NCI-H2107 (cell line): ENCODE results near the gene ITGA1.

ENCODE experiments used
- DNase-seq: peaks from one replicate; lab custom pipeline; 2025; lab: John Stamatoyannopoulos, UW

The ITGA1 gene

GRCh38 chr5:52772668-52773067 lies 15.0 kb upstream of the ITGA1 start:
- no peak for DNase-seq

GRCh38 chr5:52773342-52773741 lies 14.4 kb upstream of the ITGA1 start:
- no peak for DNase-seq

- DNase-seq, result no peak
These were observed 13.7 kb upstream of the ITGA1 start for GRCh38 chr5:52774005-52774410.

- no peak for DNase-seq
These were observed 11.6 kb upstream of the ITGA1 start for GRCh38 chr5:52776116-52776515.

- DNase-seq, result no peak
These were observed 10.5 kb upstream of the ITGA1 start for GRCh38 chr5:52777186-52777585.

- DNase-seq, result no peak
These were observed 8.9 kb upstream of the ITGA1 start for GRCh38 chr5:52778781-52779180.

GRCh38 chr5:52779213-52779612 lies 8.5 kb upstream of the ITGA1 start:
- no peak for DNase-seq

- DNase-seq, result no peak
These were observed 4.3 kb upstream of the ITGA1 start for GRCh38 chr5:52783226-52783959.

GRCh38 chr5:52784737-52785136 lies 3.0 kb upstream of the ITGA1 start:
- DNase-seq, result no peak

GRCh38 chr5:52786391-52786790 lies 1.3 kb upstream of the ITGA1 start:
- no peak for DNase-seq

GRCh38 chr5:52786949-52787599 lies 642 bp upstream of the ITGA1 start:
- DNase-seq, result no peak

- DNase-seq, result no peak
These were observed 747 bp downstream of the ITGA1 start for GRCh38 chr5:52788505-52788821.

- no peak for DNase-seq
These were observed 1.7 kb downstream of the ITGA1 start for GRCh38 chr5:52789378-52789777.

- DNase-seq, result no peak
These were observed 2.1 kb downstream of the ITGA1 start for GRCh38 chr5:52789851-52790250.

- no peak for DNase-seq
These were observed 3.6 kb downstream of the ITGA1 start for GRCh38 chr5:52791366-52791765.

GRCh38 chr5:52794519-52794918 lies 6.8 kb downstream of the ITGA1 start:
- DNase-seq, result no peak

GRCh38 chr5:52796031-52796430 lies 8.3 kb downstream of the ITGA1 start:
- no peak for DNase-seq

GRCh38 chr5:52796516-52797103 lies 8.9 kb downstream of the ITGA1 start:
- DNase-seq, result no peak

GRCh38 chr5:52798938-52799337 lies 11.2 kb downstream of the ITGA1 start:
- no peak for DNase-seq

- DNase-seq, result no peak
These were observed 11.8 kb downstream of the ITGA1 start for GRCh38 chr5:52799358-52799982.

GRCh38 chr5:52799983-52800393 lies 12.3 kb downstream of the ITGA1 start:
- DNase-seq, result peak; percentile 61

GRCh38 chr5:52800394-52801213 lies 12.9 kb downstream of the ITGA1 start:
- no peak for DNase-seq
